Measurements from ENCODE around the gene TSFM. TPM values are rescaled to one million over a fixed set of nuclear protein-coding genes. Genes with fewer than 3 reads are reported as not detected.

The TSFM gene
- total RNA-seq, 2 experiments from 2014 or later = 25.8 to 26.9 TPM

DNA sequence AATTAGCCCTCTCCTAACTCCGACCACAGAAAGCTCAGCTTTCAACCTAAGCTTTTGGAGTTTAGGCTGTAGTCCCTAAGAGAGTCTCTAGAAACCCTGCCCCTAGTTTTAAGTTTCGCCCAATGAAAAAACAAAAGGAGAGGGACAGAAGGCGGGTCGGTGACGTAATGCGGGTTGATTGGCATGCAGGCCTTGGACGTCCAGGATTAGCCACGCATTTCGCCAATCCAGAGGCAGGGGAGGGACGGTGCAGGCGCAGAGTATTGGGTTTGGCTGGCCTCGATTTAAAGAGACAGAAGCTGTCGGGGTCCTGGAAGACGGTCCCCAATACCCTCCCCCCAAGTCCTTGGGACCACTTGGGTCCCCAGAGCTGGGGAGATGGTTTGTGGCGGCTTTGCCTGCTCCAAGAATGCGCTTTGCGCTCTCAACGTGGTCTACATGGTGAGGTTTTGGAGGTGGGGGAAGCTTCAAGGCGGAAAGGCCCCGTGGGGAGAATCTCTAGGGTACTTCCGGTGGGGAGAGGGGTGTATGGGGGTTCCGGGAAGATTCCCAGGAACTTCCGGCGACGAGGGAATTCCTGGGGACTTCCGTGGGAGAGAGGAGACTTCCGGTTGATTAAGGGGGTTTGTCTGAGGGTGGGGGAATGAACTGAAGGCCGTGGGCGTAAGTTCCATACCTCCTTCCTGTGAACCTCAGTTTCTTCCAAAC is 37.7 kb upstream of the TSFM start, which contains the start of gene TSPAN31:
TSS of gene TSPAN31 (plus strand) at position 263 of the 708 bp plus-strand sequence. CDS start at position 379, 116 bp downstream.
- no peaks in the 10 kb centered on the region for H3K27me3 Mint-ChIP-seq
- Histone ChIP-seq H3K36me3 (ENCODE audit: insufficient read depth, low read length) (peaks cover 36% of the 10 kb centered on the region), H3K27ac (ENCODE audit: low read depth in 1 of 2, low read length in 2 of 2) (peak within 1 kb of the TSS; percentile 84 to 96), H3K27me3 (ENCODE audit: control insufficient read depth in 1 of 2, insufficient read depth in 2 of 2, low read length in 2 of 2) (no peaks in the 10 kb centered on the region), H3K4me1 (ENCODE audit: insufficient read depth, low read length) (peaks cover 54% of the 10 kb centered on the region), H3K9me3 (ENCODE audit: control insufficient read depth in 1 of 2, insufficient read depth in 1 of 2, low read length in 2 of 2) (no peaks in the 10 kb centered on the region), H3K4me3 (ENCODE audit: low read length) (peak within 1 kb of the TSS; percentile 83)
- ChIA-PET CTCF (interaction anchor here (0.8 to 2.5 kb wide), 3 partner anchors 12 to 52 kb away, joined by 3 to 15 read pairs (median 6); no protein-coding TSS in a partner anchor), POLR2A (interaction anchor here (0.7 to 2.5 kb wide), 14 partner anchors 10 to 224 kb away, joined by 3 to 28 read pairs (median 4); partner anchors contain the start of genes ATP23, CTDSP2, DCTN2 and DDIT3)
- peak within 1 kb of the TSS; percentile 94 for H3K27ac Mint-ChIP-seq
- ATAC-seq (ENCODE audit: poor library complexity) = peak; percentile 80
- peak within 1 kb of the TSS; percentile 94 for H3K4me3 Mint-ChIP-seq
- intact Hi-C loops (cut with DNase I, micrococcal nuclease) = loop anchor here in 1 of 2 experiments (5.0 kb wide), 2 partner anchors 53 to 118 kb away; partner anchors contain the start of gene OS9
- no peak for TF ChIP-seq CTCF (IDR thresholded peaks at IDR 0.05)
- H3K4me1 Mint-ChIP-seq (ENCODE audit: low read depth) = peaks cover 61% of the 10 kb centered on the region
- peaks cover 53% of the 10 kb centered on the region for H3K36me3 Mint-ChIP-seq (ENCODE audit: low read depth)
- H3K9me3 Mint-ChIP-seq = no peaks in the 10 kb centered on the region
- DNase-seq = peak; percentile 82 to 98 (median 92)

DNA sequence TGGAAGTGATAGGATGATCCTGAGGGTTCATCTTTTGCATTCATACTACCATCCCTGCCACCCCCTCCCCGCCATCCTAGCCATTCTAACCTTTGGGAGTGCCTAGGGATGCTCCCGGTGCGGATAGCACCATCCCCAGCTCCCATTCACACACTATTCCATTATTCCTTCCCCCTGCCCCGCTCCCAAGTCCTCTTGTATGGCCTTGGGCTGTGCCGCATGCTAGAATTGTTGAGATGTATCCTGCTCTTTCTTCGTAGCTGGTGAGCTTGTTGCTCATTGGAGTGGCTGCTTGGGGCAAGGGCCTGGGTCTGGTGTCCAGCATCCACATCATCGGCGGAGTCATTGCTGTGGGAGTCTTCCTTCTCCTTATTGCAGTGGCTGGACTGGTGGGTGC is 37.1 kb upstream of the TSFM start:
- Histone ChIP-seq H3K9me3 (ENCODE audit: control insufficient read depth in 1 of 2, insufficient read depth in 1 of 2, low read length in 2 of 2) (no peaks in the 10 kb centered on the region), H3K27me3 (ENCODE audit: control insufficient read depth in 1 of 2, insufficient read depth in 2 of 2, low read length in 2 of 2) (no peaks in the 10 kb centered on the region), H3K4me3 (ENCODE audit: low read length) (peak overlapping the region; percentile 83), H3K4me1 (ENCODE audit: insufficient read depth, low read length) (peaks cover 49% of the 10 kb centered on the region), H3K27ac (ENCODE audit: low read depth in 1 of 2, low read length in 2 of 2) (peak overlapping the region; percentile 84 to 96), H3K36me3 (ENCODE audit: insufficient read depth, low read length) (peaks cover 36% of the 10 kb centered on the region)
- ChIA-PET POLR2A (interaction anchor here (0.7 to 2.5 kb wide), 12 partner anchors 10 to 225 kb away, joined by 3 to 28 read pairs (median 4); partner anchors contain the start of genes ATP23, CTDSP2, DDIT3 and MARCHF9), CTCF (interaction anchor here (0.8 to 2.5 kb wide), 3 partner anchors 11 to 52 kb away, joined by 3 to 15 read pairs (median 6); no protein-coding TSS in a partner anchor)
- Mint-ChIP-seq H3K4me1 (ENCODE audit: low read depth) (peaks cover 60% of the 10 kb centered on the region), H3K4me3 (peak overlapping the region; percentile 94), H3K36me3 (ENCODE audit: low read depth) (peaks cover 58% of the 10 kb centered on the region), H3K27me3 (no peaks in the 10 kb centered on the region), H3K27ac (peak overlapping the region; percentile 94), H3K9me3 (no peaks in the 10 kb centered on the region)
- DNase-seq = no peak
- intact Hi-C loops (cut with DNase I, micrococcal nuclease) = no loop called here
- no peak for ATAC-seq (ENCODE audit: poor library complexity)
- TF ChIP-seq CTCF (IDR thresholded peaks at IDR 0.05) = no peak

GRCh38 chr12:57746025-57746424 is 36.6 kb upstream of the TSFM start:
- peaks cover 38% of the 10 kb centered on the region for H3K36me3 ChIP-seq (ENCODE audit: insufficient read depth, low read length)
- H3K4me1 ChIP-seq (ENCODE audit: insufficient read depth, low read length) = peaks cover 48% of the 10 kb centered on the region
- intact Hi-C loops (cut with DNase I, micrococcal nuclease) = no loop called here
- Mint-ChIP-seq H3K36me3 (ENCODE audit: low read depth) (peaks cover 58% of the 10 kb centered on the region), H3K9me3 (no peaks in the 10 kb centered on the region), H3K4me3 (peak overlapping the region; percentile 94), H3K4me1 (ENCODE audit: low read depth) (peaks cover 60% of the 10 kb centered on the region), H3K27ac (peak overlapping the region; percentile 94), H3K27me3 (no peaks in the 10 kb centered on the region)
- peak overlapping the region; percentile 84 to 96 for H3K27ac ChIP-seq (ENCODE audit: low read depth in 1 of 2, low read length in 2 of 2)
- H3K4me3 ChIP-seq (ENCODE audit: low read length) = no peak overlapping the region
- ChIA-PET CTCF (interaction anchor here (1.9 to 2.5 kb wide), 2 partner anchors 11 to 13 kb away, joined by 6 to 15 read pairs; no protein-coding TSS in a partner anchor), POLR2A (interaction anchor here (2.5 kb wide), 1 partner anchor 9 kb away, joined by 28 read pairs; the partner anchor contains the start of gene MARCHF9)
- ATAC-seq (ENCODE audit: poor library complexity) (no peak), DNase-seq (no peak)
- no peaks in the 10 kb centered on the region for H3K9me3 ChIP-seq (ENCODE audit: control insufficient read depth in 1 of 2, insufficient read depth in 1 of 2, low read length in 2 of 2)
- no peak for TF ChIP-seq CTCF (IDR thresholded peaks at IDR 0.05)
- H3K27me3 ChIP-seq (ENCODE audit: control insufficient read depth in 1 of 2, insufficient read depth in 2 of 2, low read length in 2 of 2) = no peaks in the 10 kb centered on the region

All from CD4-positive, alpha-beta T cell (primary cell).